Erythroblast (primary cell): ENCODE measurements around the gene TACR2.

Experiments
- GATA1 ChIP-seq: IDR thresholded peaks from 2 replicates; pipeline ENCODE4 v1.6.1; 2011; ENCODE audit warnings: low read depth, mild to moderate bottlenecking, control low read depth, low read length, moderate library complexity
- POLR2A ChIP-seq: IDR thresholded peaks from 2 replicates; pipeline ENCODE4 v1.6.1; 2011; ENCODE audit warnings: mild to moderate bottlenecking, low read length

DNA sequence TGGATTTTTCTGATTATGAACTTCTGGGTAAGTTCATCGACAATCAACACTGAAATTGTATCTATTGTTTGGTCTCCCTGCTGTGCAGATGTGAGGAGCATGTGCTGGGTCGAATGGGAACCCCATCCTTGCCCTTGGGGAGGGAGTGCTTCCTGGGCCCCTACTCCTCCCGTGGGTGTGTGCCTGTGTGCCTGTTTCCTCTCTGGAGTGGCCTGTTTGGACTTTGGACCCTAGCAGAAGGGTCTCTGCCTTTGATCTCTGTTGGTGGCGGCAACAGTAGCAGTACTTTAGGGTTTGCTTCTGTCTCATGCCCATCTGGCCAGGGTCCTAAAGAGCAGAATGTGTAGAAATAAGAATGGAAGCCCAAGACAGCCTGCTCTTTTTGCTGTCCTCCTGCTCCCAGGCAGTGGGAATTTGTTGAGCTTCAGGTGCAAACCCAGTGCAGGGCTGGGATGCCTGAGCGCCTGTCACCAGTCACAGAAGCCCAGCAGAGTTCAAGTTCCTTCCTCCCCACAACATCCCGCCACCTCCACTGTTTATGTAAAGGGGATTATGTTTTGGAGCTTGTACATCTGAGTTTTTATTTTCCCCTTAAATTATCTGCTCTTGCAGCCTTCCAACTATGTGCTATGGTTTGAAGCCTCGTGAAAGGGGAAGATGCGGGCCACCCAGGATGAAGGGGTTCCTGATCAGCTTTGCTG, 1.5 kb upstream of the TACR2 start:
- TF ChIP-seq POLR2A (no peak), GATA1 (no peak)
